GM19099 (cell line): Measurements from ENCODE around the gene B4GALT1.

Experiments used
- POLR2A ChIP-seq: IDR thresholded peaks from 3 replicates; pipeline ENCODE4 v1.6.1; 2011; ENCODE audit warnings: low read depth; ENCODE audit not compliant: insufficient read length; ENCODE audit errors: extremely low read depth

The B4GALT1 gene

DNA sequence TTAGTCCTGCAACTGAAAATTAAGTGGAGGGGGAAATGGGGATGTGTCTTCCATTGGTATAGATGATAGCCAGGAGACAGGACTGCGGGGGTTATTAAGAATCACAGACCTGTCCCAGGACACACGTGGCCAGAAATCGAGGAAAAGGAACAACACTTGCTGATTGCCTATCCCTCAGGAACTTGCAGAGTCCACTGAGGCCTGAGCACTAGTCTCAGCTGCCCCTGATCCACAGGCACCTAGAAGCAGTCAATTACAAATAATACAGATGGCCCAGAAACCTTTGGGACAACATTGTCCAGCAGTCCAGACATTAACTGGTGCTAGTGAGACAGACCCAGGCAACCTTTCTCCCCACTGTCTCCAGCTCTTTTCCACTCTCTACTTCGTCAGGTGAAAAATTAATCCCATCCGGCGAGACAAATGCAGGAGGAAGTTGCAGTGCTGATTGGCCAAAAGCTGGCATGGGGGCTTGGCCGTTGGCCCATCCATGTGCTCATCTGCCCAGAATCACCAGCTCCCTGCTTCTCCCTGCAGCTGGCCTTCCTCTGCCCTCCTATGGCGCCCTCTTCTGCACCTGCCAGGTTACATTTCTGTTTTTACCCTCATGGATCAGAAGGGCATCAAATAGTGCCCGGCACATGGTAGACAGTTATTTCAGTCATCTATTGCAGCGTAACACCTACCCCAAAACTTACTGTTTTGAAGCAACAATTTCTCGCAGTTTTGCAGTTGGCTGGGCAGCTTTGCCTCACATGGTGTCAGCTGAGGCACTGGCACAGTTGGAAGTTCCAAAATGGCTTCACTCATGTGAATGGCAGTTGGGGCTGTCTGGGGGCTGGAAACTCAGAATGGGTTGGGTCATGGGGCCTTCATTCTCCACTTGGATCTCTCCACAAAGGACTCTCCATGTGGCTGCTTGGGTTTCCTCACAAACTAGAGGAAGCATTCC, 3.6 kb upstream of the B4GALT1 start:
- no peak for TF ChIP-seq POLR2A

DNA sequence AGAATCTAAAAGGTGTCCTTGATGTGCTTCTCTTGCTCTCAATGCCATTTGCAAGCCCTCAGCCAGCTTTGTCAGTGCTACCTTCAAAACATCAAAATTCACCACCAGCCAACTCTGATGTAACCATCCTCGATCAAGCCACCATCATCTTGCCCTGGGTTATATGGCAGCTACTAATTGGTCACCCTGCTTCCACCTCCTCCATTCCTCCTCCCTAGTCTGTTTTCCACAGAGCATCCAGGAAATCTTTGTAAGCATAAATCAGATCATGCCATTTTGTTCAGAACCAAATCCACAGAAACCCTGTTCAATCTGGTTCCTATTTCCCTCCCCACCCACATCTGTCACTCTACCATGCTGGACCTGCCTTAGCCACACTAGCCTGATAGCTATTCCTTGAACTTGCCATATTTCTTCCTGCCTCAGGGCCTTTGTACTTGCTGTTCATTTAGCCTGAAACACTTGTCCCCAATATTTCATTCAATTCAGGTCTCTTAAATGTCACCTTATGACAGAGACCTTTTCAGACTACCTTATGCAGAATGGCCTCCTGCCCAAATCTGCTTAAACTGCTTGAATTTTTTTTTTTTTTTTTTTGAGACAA, 1.9 kb upstream of the B4GALT1 start:
- TF ChIP-seq POLR2A: no peak

DNA sequence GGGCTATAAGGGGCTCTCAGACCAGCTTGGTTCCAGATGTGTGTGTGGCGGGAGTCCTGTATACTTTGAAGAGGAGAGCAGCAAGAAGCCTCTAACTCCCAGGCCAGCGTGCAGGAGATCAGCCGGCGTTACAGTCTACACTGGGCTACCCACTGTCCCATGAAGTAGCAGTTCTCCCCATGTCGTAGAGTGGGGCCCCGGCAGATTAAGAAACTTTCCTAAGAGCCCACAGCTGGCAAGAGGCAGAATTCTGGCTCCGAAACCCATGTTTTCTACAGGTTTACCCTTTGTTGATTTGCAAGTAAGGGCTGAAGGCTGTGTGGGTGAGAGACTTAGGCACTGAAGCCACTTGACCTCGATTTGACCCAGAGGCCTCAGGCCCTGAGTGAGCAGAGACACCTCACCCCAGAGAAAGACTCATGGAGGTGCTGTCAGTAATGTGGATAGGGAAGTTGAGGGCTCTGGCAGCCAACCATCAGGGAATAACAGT, 881 bp upstream of the B4GALT1 start:
- TF ChIP-seq POLR2A: no peak

DNA sequence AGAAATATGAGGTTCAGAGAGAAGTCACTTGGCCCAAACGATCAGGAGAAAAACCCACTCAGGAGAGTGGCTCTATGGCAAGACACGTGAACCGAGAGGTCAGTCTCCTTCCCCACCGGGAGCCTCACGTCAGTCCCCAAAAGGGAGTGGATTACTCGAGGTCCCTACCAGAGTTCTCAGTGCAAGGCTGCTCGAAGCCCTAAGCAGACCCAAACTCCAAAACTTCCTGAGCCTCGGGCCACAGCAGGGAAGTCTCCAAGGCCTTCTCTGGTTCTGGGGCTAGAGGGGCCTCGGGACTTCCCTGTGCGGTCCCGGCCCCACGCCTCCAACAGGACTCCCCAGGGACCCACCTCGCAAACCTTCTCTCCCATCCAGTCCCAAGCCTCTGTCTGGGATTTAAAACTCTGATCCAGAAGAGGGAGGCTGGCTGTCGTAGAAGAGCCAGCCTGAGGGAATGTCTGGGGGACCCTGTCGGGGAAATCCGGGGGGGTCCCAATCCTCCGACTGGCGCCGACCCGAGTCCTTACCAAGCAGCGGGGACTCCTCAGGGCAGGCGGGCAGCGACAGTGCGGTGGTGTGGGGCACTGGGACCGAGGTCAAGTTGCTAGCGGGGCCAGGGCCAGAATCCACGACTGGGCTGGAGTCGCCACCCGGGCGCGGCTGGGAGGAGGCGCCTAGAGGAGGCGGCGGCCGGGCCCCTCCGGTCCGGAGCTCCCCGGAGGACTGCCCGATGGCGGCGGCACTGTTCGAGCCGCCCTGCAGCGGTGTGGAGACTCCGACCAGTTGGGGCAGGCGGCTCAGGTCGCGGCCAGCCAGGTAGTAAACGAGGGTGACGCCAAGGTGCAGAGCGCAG, 679 bp downstream of the B4GALT1 start:
- TF ChIP-seq POLR2A: no peak

DNA sequence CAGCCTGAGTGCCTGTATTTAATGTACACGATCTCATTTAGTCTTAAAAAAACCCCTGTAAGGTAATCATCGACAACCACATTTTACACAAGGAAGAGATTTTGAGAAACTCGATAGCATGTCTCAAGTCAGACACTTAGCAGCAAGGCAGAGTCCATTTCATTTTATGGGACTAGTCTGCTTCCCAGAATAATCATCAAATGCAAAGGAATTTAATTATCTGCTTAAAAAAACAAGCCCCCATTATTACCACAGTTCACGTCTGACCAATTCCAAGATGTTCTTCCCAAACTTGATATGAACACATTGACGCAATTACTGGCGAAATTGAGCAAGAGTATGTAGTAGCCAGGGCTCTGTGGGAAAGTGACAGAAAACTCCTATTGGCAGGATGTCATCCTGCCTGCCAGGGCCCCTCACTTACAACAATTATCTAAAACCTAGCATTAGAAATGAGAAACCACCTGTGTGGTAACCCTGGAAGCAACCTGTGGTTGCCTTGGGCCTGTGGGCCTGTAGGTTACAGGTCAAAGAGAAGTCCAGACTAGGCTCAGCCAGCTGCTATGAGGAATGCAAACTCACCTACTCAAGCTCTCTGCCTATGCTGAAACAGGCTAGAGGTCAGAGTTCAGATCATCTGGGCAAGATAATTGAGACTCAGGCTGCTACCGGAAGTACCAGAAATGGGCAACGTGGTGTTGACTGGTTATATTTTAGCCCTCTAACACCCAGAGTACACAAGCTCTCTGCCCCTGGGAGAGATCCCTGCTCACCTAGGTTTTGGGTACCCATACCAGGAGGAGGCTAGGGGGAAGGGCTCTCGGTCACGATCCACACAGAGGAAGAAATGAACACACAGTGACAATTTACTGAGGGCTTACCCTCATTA, 1.6 kb downstream of the B4GALT1 start:
- TF ChIP-seq POLR2A: peak; percentile 62

DNA sequence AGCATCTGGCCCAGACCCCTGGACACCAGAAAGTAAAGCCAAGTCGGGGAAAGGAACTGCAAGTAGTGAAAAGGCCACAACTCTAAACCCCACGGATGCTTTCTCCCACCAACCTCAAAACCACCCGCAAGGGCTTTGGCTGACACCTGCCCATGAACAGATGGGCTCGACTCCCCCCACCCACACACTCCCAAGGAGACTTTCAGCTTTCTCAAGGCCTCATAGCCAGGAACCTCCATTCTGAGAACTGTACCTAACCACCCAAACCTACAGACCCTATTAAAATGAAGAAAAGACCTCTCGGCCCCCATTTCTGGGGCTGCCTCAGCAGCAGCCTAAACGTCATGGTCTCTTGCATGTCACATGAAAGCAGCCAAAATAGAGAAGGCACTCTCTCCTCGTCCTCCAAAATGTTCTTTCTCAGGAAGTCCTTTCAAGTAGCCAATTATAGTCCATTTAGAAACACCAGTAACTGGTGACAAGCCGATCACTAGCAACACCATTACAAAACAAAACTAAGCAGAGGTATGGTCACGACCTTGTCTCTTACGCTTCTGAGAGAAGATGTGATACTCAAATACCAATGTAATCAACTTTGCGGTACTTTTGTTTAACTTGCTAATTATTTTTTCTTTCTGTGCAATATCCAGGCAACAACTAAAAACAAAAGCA, 2.9 kb downstream of the B4GALT1 start:
- no peak for TF ChIP-seq POLR2A

DNA sequence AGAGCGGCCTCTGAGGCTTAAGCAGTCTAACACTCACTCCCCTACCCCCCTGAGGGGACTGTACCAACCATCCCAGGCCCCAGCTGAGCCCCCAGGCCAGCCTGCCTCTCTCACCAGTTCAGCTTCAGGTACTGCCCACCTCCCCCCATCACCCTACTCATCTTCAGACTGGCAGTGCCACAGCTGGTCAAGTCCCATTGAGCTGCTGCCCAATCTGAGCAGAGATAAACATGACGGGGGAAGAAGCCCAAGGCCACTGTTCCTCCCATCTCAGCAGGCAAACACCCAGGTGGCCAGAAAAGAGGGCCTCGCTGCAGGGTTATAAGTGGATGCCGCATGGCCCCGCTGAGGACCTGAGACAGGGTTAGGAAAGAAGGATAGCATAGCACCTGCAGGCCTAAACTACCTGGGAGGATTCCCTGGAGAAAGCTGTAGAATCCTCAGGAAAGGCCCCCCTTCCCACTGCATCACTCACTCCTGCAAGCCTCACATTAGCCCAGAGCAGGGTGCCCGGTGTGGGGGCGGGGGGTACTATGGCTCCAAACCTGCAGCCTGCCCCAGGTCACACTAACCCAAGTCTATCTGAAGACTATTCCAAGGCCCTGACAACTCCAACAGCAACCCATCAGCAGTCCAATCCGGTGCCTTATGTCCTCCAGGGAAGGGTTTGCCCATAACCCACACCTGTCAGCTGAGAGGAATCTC, 3.6 kb downstream of the B4GALT1 start:
- TF ChIP-seq POLR2A: no peak

DNA sequence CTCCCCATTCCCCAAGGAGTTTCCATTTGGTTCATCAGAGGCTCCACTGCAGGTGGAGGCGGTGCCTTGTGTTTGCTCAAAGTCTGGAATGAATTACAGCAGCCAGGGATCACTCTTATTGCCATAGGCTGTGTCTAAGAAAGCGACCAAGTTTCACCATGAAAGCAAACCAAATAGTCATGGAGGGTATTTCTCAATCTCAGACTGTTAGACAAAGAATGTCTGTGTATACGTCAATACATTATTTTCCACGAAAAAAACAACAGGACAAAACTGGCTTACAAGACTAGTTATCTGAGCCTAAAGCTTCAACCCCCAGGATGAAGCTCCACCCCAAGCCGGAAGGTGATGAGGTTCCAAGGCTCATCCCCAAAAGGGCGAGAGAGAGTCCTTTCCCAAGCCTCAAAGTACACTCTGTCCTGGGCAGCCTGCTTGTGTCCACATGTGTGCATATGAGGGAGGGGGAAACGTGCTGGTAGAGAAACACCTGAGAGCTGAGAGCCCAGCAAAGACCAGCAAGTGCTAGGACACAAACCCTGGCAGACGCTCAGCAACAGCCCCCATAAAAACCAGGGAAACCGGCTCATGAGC, 4.3 kb downstream of the B4GALT1 start:
- TF ChIP-seq POLR2A: no peak

DNA sequence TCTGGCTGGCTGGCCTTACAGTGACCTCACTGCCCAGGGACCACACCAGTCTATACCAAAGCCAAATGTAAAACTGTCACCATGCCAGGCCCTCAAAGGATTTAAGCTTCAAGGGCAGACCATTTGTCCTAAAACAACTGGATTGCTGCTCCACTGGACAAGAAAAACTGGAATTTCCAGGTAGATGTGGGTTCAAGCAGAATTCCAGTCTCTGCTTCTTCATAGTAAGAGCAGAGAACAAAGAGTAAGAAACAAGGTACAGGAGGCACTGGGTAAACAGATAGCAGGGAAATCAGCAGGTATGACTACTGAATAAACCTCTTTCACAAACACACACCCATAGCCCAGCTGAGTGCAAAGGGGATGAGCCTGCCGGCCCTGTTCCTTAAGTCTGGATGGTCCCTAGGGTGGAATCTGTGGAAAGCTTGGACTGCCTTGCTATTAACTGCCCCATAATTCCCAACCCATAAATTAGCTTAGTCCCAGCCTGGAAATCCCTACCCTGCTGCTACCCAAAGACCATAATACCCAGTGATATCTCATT, 5.5 kb downstream of the B4GALT1 start:
- no peak for TF ChIP-seq POLR2A

DNA sequence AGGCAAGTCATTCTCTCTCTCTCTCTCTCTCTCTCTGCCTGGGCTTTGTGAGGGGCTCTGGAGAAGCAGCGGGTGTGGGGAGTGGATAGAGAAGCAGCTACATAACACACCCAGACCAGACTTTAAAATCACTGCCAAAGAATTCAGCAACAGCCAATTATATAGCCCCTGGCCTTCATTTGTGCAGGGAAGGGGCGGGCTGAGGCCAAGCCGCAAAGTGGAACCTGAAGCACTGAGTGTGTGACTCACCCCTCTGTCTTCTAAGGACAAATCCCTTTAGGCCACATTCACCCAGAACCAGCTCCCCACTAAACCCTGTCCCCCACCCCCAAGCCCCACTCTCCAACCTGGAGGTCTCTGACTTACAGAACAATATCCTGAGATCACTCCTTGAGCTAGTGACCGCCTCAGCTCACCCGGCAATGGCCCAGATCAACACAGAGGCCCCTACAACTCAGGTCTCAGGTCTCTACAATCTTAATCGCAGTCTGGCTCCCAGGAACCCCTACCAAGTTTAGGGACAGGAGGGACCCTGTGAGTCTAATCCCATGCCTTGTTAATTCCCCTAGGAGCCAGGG, 6.0 kb downstream of the B4GALT1 start:
- no peak for TF ChIP-seq POLR2A

DNA sequence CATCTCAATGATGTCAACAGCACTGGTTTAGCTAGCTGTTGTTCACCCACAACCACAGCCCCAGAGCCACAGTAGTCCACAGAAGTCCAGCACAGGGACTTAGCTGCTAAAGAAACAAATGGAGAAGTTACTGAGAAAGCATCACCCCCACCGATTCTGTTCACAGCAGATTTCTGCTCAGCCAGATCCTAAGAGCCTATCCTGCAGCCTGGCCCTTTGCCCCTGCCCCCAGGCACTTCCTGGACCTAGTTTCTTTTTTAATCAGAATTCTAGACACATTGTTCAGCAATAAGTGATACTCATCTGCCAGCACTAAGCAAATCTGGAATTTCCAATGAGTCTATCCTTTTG, 7.4 kb downstream of the B4GALT1 start:
- TF ChIP-seq POLR2A: no peak
